Osteocyte (in vitro differentiated cells): ENCODE results near the gene CEACAM5. TPM values are rescaled to one million over a fixed set of nuclear protein-coding genes. Genes with fewer than 3 reads are reported as not detected.

Source experiments
- DNase-seq: peaks from one replicate; pipeline ENCODE4 v3.0.0; 2021; ENCODE audit warnings: mixed read lengths; ENCODE audit not compliant: unreplicated experiment; ENCODE audit errors: extremely low spot score
- H3K27ac Mint-ChIP-seq: one replicate; pipeline ENCODE4 v1.8.0; 2021; ENCODE audit warnings: mild to moderate bottlenecking, mixed read lengths; ENCODE audit not compliant: unreplicated experiment
- H3K27me3 Mint-ChIP-seq: one replicate; pipeline ENCODE4 v1.8.0; 2021; ENCODE audit warnings: mixed read lengths; ENCODE audit not compliant: unreplicated experiment
- H3K36me3 Mint-ChIP-seq: one replicate; pipeline ENCODE4 v1.8.0; 2021; ENCODE audit warnings: mixed read lengths; ENCODE audit not compliant: unreplicated experiment
- H3K4me1 Mint-ChIP-seq: one replicate; pipeline ENCODE4 v1.8.0; 2021; ENCODE audit warnings: mixed read lengths; ENCODE audit not compliant: unreplicated experiment
- H3K4me3 Mint-ChIP-seq: one replicate; pipeline ENCODE4 v1.8.0; 2021; ENCODE audit warnings: mild to moderate bottlenecking, moderate library complexity, mixed read lengths; ENCODE audit not compliant: unreplicated experiment
- H3K9me3 Mint-ChIP-seq: one replicate; pipeline ENCODE4 v1.8.0; 2021; ENCODE audit warnings: mixed read lengths; ENCODE audit not compliant: unreplicated experiment
- CTCF ChIP-seq: fragments of 200-600 bp; sonication (generic); IDR thresholded peaks from 2 replicates; pipeline ENCODE4 v1.5.0; 2021; ENCODE audit warnings: antibody characterized with exemption, mild to moderate bottlenecking, moderate library complexity
- total RNA-seq: library from RNA; stranded (reverse); gene quantifications from 2 replicates; pipeline ENCODE4 v1.2.1, GENCODE V29; 2021

Gene CEACAM5
- total RNA-seq, 1 donor from 2014 or later = not detected

DNA sequence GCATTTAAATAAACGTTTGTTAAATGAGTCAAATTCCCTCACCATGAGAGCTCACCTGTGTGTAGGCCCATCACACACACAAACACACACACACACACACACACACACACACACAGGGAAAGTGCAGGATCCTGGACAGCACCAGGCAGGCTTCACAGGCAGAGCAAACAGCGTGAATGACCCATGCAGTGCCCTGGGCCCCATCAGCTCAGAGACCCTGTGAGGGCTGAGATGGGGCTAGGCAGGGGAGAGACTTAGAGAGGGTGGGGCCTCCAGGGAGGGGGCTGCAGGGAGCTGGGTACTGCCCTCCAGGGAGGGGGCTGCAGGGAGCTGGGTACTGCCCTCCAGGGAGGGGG, 8.5 kb upstream of the CEACAM5 start:
- Mint-ChIP-seq H3K36me3 (no peaks in the 10 kb centered on the region), H3K4me3 (no peak overlapping the region), H3K4me1 (peaks cover 2% of the 10 kb centered on the region), H3K27me3 (no peaks in the 10 kb centered on the region), H3K9me3 (no peaks in the 10 kb centered on the region), H3K27ac (no peak overlapping the region)
- TF ChIP-seq CTCF = no peak
- DNase-seq = peak; percentile 65

DNA sequence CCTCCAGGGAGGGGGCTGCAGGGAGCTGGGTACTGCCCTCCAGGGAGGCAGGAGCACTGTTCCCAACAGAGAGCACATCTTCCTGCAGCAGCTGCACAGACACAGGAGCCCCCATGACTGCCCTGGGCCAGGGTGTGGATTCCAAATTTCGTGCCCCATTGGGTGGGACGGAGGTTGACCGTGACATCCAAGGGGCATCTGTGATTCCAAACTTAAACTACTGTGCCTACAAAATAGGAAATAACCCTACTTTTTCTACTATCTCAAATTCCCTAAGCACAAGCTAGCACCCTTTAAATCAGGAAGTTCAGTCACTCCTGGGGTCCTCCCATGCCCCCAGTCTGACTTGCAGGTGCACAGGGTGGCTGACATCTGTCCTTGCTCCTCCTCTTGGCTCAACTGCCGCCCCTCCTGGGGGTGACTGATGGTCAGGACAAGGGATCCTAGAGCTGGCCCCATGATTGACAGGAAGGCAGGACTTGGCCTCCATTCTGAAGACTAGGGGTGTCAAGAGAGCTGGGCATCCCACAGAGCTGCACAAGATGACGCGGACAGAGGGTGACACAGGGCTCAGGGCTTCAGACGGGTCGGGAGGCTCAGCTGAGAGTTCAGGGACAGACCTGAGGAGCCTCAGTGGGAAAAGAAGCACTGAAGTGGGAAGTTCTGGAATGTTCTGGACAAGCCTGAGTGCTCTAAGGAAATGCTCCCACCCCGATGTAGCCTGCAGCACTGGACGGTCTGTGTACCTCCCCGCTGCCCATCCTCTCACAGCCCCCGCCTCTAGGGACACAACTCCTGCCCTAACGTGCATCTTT, 7.8 kb upstream of the CEACAM5 start:
- peaks cover 2% of the 10 kb centered on the region for H3K4me1 Mint-ChIP-seq
- H3K9me3 Mint-ChIP-seq = no peaks in the 10 kb centered on the region
- H3K4me3 Mint-ChIP-seq = no peak overlapping the region
- H3K27ac Mint-ChIP-seq = no peak overlapping the region
- no peak for TF ChIP-seq CTCF
- DNase-seq = peak; percentile 59
- H3K36me3 Mint-ChIP-seq = no peaks in the 10 kb centered on the region
- no peaks in the 10 kb centered on the region for H3K27me3 Mint-ChIP-seq

- Mint-ChIP-seq H3K36me3 (no peaks in the 10 kb centered on the region), H3K27ac (no peak overlapping the region), H3K4me3 (no peak overlapping the region), H3K27me3 (no peaks in the 10 kb centered on the region), H3K4me1 (peaks cover 2% of the 10 kb centered on the region), H3K9me3 (no peaks in the 10 kb centered on the region)
- peak; percentile 59 for DNase-seq
- TF ChIP-seq CTCF = no peak
These were observed 6.9 kb upstream of the CEACAM5 start for GRCh38 chr19:41701401-41702075.

DNA sequence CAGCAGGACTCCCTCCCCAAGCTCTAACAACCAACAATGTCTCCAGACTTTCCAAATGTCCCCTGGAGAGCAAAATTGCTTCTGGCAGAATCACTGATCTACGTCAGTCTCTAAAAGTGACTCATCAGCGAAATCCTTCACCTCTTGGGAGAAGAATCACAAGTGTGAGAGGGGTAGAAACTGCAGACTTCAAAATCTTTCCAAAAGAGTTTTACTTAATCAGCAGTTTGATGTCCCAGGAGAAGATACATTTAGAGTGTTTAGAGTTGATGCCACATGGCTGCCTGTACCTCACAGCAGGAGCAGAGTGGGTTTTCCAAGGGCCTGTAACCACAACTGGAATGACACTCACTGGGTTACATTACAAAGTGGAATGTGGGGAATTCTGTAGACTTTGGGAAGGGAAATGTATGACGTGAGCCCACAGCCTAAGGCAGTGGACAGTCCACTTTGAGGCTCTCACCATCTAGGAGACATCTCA, 6.2 kb upstream of the CEACAM5 start:
- H3K4me3 Mint-ChIP-seq = no peak overlapping the region
- H3K27ac Mint-ChIP-seq = no peak overlapping the region
- DNase-seq = no peak
- H3K9me3 Mint-ChIP-seq = no peaks in the 10 kb centered on the region
- H3K27me3 Mint-ChIP-seq = no peaks in the 10 kb centered on the region
- no peaks in the 10 kb centered on the region for H3K36me3 Mint-ChIP-seq
- no peak for TF ChIP-seq CTCF
- peaks cover 2% of the 10 kb centered on the region for H3K4me1 Mint-ChIP-seq

DNA sequence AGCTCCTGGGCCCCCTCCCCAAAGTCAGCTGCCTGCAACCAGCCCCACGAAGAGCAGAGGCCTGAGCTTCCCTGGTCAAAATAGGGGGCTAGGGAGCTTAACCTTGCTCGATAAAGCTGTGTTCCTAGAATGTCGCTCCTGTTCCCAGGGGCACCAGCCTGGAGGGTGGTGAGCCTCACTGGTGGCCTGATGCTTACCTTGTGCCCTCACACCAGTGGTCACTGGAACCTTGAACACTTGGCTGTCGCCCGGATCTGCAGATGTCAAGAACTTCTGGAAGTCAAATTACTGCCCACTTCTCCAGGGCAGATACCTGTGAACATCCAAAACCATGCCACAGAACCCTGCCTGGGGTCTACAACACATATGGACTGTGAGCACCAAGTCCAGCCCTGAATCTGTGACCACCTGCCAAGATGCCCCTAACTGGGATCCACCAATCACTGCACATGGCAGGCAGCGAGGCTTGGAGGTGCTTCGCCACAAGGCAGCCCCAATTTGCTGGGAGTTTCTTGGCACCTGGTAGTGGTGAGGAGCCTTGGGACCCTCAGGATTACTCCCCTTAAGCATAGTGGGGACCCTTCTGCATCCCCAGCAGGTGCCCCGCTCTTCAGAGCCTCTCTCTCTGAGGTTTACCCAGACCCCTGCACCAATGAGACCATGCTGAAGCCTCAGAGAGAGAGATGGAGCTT, 4.7 kb upstream of the CEACAM5 start:
- peak; percentile 56 for DNase-seq
- peaks cover 2% of the 10 kb centered on the region for H3K4me1 Mint-ChIP-seq
- no peaks in the 10 kb centered on the region for H3K36me3 Mint-ChIP-seq
- H3K9me3 Mint-ChIP-seq = no peaks in the 10 kb centered on the region
- H3K4me3 Mint-ChIP-seq = no peak overlapping the region
- H3K27ac Mint-ChIP-seq = no peak overlapping the region
- TF ChIP-seq CTCF = no peak
- no peaks in the 10 kb centered on the region for H3K27me3 Mint-ChIP-seq
